Measurements from ENCODE around the gene KLF7.

Gene KLF7

GRCh38 chr2:207129821-207130220, 35.9 kb downstream of the KLF7 start:
- no peak for DNase-seq (ENCODE audit: low read depth in 4 of 4, low spot score in 1 of 4)

GRCh38 chr2:207128867-207129266, 36.9 kb downstream of the KLF7 start:
- no peak for DNase-seq (ENCODE audit: low read depth in 4 of 4, low spot score in 1 of 4)

GRCh38 chr2:207126724-207127308, 38.9 kb downstream of the KLF7 start:
- DNase-seq (ENCODE audit: low read depth in 4 of 4, low spot score in 1 of 4) = no peak

DNA sequence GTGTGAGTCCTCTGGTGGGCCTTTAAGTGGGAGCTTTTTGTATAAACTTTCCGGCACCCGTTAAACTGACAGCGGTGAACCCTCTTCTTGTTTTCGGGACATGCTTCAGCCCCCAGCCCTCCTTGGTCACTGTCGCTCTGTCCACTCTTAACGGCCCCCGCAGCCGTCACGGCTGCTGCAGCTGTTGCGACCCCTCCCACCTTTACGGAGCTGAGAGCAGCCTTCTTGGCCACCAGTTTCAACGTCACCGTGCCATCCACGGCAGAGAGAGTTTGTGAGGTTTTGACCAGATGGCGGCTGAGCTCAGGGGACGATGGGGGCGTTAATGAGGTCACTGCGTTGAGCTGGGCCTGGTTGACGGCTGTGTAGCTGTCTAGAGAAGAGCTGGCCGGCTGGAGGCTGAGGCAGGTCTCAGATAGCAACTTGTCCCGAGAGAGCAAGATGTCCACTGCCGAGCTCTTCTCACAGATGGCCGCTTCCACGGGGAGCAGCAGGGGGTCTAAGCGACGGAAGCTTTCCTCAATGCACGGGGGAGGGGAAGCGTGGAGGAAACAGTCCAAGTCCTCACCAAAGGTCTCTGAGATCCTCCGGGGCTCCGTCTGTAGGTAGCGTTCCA, 41.9 kb downstream of the KLF7 start:
- no peak for DNase-seq (ENCODE audit: low read depth in 4 of 4, low spot score in 1 of 4)

DNA sequence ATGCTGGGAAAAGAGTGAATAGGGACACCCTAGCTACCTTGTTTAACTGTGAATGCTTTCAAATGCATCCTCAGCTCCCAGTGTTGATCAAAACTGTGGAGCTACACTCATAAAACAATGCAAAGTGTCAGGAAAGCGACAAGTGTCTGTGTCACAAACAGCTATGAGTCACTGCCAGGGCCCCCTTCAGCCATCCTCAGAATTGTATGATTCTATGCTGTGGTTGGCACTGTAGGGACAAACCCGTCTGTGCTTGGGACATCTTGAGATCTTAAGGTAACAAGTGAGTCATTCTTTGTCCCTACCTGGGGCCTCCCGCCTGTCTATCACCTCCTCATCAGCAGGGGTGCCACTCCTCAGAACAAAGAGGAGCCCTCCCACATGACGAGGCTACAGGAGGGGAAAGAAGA, 42.4 kb downstream of the KLF7 start:
- peak; percentile 25 to 66 (median 44) for DNase-seq (ENCODE audit: low read depth in 4 of 4, low spot score in 1 of 4)

GRCh38 chr2:207122651-207123334, 43.0 kb downstream of the KLF7 start:
- DNase-seq (ENCODE audit: low read depth in 4 of 4, low spot score in 1 of 4) = no peak

GRCh38 chr2:207121784-207122183, 44.0 kb downstream of the KLF7 start:
- DNase-seq (ENCODE audit: low read depth in 4 of 4, low spot score in 1 of 4) = no peak

- no peak for DNase-seq (ENCODE audit: low read depth in 4 of 4, low spot score in 1 of 4)
These were observed 46.7 kb downstream of the KLF7 start for GRCh38 chr2:207119048-207119447.

DNA sequence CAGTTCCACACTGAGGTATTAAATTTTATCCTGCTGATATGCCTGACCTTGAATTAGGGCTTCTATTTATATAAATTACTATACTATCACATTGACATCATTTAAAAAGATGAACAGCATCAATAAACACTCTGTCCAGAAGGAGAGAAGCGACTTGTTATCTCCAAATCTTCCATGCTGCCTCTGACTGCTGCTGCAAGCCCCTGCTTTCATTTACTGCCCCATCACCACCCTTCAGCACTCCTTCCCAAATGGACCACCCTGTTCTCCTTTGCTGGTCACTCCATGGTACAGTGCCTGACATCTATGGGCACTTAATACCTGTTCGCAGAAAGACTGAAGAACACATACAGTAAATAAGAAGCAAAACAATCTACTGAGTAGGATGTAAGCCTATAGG, 48.1 kb downstream of the KLF7 start:
- no peak for DNase-seq (ENCODE audit: low read depth in 4 of 4, low spot score in 1 of 4)

DNA sequence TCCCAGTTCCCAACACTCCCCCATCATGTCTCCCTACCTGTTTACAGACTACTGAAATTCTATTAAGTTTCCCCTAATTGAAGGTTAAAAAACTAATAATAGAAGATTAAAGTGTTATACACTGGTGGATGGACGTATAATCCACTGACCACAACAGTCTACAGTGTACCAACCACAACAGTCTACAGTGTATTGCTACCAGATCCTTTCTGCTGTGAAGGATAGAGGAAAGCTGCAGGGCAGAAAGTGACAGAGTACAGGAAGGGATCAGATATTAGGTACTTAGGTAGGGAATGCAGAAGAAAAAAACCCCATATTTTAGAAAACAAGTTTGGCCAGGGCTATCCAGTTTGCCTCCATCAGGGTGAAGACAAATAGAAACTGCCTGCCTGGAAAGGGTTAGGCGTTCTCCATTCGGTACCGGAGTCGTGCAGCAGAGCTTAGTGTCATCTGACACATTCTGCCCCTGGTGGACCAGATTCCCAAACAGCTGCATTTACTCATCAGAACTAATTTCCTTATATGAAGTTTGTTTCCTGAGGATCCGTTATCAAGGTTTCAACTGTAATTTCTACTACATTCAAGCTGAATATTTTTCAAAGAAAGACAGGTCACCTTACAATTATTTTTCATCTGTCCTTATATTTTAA, 49.9 kb downstream of the KLF7 start:
- no peak for DNase-seq (ENCODE audit: low read depth in 4 of 4, low spot score in 1 of 4)

GRCh38 chr2:207113414-207113813, 52.3 kb downstream of the KLF7 start:
- DNase-seq (ENCODE audit: low read depth in 4 of 4, low spot score in 1 of 4) = no peak

DNA sequence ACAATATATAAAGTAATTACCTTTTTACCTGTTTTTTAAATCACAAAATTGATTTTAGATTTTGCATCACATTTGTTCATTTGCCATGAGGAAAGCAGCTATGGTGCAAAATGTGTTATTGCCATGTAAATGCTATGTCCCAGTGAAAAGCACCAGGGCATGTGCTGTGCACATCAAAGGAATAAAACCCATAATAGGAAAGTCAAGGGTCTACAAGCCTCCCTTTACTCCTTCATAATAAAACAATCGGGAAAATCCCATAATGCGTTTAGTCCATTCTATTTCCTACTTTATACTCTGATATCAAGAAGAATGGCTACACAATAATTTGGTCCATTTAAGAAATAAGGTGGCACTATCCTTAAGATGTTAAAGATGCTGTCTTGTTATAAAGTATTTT, 53.0 kb downstream of the KLF7 start:
- no peak for DNase-seq (ENCODE audit: low read depth in 4 of 4, low spot score in 1 of 4)

GRCh38 chr2:207112383-207112782, 53.4 kb downstream of the KLF7 start:
- no peak for DNase-seq (ENCODE audit: low read depth in 4 of 4, low spot score in 1 of 4)

DNA sequence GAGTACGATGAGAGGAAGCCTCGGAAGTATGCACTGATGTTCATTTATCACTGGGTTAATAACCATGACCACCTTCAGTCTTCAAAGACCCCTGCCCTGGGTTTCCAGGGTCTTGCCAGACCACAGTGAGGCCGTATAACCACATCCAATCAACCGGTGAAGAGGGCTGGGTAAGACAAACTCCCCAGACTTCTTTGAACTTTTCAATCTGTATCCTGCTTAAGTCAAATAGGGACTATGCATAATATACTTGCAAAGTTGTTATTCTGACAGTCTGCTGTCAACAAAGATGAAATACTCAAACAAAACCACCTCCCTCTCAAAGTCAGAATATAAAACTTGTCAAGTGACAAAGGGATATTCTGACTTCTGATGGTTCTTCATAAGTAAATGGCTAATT, 54.0 kb downstream of the KLF7 start:
- no peak for DNase-seq (ENCODE audit: low read depth in 4 of 4, low spot score in 1 of 4)

DNA sequence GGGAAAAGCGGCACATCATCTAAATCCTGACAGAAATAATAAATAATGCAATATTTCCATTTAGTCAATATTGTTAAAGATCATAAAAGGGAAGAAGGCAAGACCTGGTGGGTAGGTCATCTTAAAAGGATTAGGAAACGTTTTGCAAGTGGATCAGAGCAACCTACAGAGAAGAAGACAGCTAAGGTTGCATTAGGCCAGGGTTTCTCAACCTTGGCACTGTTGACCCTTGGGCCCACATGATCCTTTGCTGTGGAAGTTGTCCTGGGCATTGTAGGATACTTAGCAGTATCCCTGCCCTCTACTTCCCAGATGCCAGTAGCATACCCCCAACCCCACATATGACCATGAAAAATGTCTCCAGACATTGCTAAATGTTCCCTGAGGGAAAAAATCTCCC, 55.0 kb downstream of the KLF7 start:
- no peak for DNase-seq (ENCODE audit: low read depth in 4 of 4, low spot score in 1 of 4)

DNA sequence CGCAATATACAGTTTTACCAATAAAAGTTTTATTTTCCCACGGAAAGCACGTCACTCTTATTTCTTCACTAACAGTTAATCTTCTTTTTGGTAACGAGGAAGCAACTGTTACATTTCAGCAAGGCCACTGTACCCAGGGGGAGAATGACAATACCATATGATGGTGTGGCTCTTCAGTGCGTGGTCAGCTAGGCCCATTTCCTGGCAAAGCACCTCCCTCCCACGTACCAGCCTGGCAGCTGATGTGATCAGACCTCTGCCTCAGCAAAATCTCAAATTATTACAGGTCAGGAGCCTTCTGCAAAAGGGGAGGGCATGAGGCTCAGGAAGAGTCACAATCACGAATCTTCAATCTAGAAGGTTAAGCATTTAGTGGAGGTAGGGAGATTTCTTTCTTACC, 55.4 kb downstream of the KLF7 start:
- no peak for DNase-seq (ENCODE audit: low read depth in 4 of 4, low spot score in 1 of 4)

DNA sequence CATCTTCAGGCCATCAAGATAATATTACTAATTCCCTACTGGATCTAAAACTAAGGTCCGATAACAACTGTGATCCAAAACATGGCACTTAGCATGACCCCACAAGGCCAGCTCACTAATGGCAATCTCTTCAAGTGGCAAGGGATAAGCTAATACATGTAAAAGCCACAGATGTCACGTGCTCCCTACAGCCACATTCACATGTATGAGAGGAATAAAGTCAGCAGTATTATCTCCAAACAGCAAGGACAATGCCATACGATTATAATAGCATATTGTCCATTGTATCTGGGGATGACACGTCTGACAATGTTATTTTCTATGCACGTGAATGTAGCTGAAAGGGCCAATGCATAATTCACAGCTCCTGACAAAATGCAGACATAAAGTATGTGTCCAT, 56.0 kb downstream of the KLF7 start:
- no peak for DNase-seq (ENCODE audit: low read depth in 4 of 4, low spot score in 1 of 4)

GRCh38 chr2:207108440-207108839, 57.3 kb downstream of the KLF7 start:
- DNase-seq (ENCODE audit: low read depth in 4 of 4, low spot score in 1 of 4) = no peak

DNA sequence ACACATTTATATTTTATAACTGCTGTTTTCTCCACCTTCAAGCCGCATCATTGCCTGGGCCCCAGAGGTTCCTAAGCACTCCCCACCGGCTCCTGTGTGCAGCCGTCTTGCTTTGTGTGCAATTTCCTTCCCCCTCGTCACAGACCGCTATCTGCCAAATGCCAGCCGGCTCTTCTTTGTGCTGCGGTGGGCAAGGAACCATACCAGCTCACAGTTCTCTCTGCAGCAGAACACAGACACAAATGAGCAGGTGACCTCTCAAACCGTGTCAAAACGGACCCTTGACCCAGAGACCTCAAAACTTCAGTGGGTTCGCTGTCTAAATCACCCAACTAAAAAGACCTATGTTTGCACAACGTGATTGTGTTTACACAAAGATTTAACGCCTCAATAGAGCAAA, 58.2 kb downstream of the KLF7 start:
- DNase-seq (ENCODE audit: low read depth in 4 of 4, low spot score in 1 of 4) = no peak

DNA sequence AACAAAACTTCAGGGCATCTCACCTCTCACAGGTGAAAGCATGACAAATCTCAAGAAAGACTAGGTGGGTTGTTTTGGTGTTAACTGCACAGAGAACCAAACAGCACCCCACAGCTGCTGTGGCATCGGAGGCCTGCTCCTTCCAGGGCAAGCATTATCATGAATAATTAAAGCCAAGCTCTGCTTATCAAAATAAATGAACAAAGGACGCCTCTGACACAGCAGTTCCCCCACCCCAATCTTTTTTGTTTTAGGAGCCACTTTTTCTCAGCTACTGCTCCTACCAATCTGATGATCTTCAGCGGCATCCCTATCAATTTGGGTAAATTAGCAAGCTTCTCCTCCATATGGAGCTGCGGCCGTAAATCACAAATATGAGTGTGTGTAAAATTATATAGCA, 58.6 kb downstream of the KLF7 start:
- DNase-seq (ENCODE audit: low read depth in 4 of 4, low spot score in 1 of 4) = no peak

DNA sequence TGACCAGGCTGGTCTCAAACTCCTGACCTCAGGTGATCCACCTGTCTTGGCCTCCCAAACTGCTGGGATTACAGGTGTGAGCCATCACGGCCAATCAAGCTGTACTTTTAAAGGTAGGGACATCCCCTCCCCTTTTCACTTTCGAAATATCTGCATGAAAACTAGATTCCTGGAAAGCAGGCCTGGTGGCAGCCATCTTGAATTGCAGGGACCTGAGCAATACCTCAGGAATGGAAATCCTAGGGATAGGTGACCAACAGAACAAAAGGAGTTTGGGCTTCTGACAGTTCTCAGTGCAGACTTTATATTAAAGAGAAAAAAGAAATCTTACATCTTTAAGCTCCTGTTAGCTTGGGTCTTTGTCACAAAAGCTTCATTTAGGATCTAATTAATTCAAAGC, 62.6 kb downstream of the KLF7 start:
- DNase-seq (ENCODE audit: low read depth in 4 of 4, low spot score in 1 of 4) = no peak

GRCh38 chr2:207101984-207102383, 63.8 kb downstream of the KLF7 start:
- no peak for DNase-seq (ENCODE audit: low read depth in 4 of 4, low spot score in 1 of 4)
